ENCODE measurements around the gene TBCK. TPM values are rescaled to one million over a fixed set of nuclear protein-coding genes. Genes with fewer than 3 reads are reported as not detected.

Gene TBCK
- polyA plus RNA-seq, 1 of the 3 experiments (the other 2 are of a cell fraction), result 14.6 TPM

DNA sequence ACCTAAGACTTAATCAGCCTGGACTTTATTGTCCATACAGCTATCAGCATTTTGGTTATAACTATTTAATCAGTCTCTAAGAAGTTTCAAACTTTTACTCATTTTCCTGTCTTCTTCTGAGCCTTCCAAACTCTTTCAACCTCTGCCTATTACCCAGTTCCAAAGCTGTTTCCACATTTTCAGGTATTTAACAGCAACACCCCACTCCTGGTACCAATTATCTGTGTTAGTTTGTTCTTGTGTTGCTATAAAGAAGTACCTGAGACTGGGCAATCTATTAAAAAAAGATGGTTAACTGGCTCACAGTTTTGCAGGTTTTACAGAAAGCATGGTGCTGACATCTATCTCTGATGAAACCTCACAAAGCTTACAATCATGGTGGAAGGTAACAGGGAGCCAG is 225.2 kb downstream of the TBCK start (continued):
- TF ChIP-seq MAX (IDR thresholded peaks at IDR 0.05; ENCODE audit: low read depth), result no peak
- no peak for TF ChIP-seq TCF12 (IDR thresholded peaks at IDR 0.05)
- no peak for TF ChIP-seq PBX3 (IDR thresholded peaks at IDR 0.05)

DNA sequence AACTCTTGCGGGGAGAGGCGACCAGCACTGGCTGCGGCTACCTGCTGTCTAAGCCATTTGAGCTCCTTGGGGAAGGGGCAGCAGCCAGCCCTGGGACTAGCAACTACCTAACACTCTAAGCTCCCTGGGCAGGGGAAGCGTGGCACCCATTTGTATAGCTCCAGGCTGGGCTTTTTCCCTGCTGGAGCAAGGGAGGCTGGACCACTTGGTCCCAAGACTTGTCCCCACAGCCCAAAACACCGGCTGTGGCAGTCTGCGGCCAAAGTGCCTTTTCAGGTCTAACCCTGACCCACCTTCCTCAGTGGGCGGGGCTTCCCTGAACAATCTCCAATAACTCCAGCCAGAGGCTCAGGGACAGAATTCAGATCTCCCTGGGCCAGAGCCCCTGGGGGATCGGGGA is 232.9 kb downstream of the TBCK start:
- H3K9ac ChIP-seq, result no peak overlapping the region
- ChIA-PET POLR2A (no interaction called here), CTCF (no interaction called here)
- TF ChIP-seq, protein P1, sequence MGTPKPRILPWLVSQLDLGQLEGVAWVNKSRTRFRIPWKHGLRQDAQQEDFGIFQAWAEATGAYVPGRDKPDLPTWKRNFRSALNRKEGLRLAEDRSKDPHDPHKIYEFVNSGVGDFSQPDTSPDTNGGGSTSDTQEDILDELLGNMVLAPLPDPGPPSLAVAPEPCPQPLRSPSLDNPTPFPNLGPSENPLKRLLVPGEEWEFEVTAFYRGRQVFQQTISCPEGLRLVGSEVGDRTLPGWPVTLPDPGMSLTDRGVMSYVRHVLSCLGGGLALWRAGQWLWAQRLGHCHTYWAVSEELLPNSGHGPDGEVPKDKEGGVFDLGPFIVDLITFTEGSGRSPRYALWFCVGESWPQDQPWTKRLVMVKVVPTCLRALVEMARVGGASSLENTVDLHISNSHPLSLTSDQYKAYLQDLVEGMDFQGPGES (IDR thresholded peaks at IDR 0.05; ENCODE audit: low read depth, low read length), result no peak
- TF ChIP-seq MEF2A (IDR thresholded peaks at IDR 0.05; ENCODE audit: borderline replicate concordance, low read depth) (no peak), USF1 (IDR thresholded peaks at IDR 0.05; ENCODE audit: borderline replicate concordance, low read depth) (no peak), GATA2 (CRISPR knock-in tag; IDR thresholded peaks at IDR 0.05) (no peak), RCOR1 (IDR thresholded peaks at IDR 0.05; ENCODE audit: low read length) (no peak), GABPA (IDR thresholded peaks at IDR 0.05; ENCODE audit: low read depth) (no peak), SIN3A (IDR thresholded peaks at IDR 0.05; ENCODE audit: borderline replicate concordance, low read depth, low read length) (no peak), SMC3 (IDR thresholded peaks at IDR 0.05; ENCODE audit: low read depth, low read length) (no peak)
- 74% methylated on average over 6 of the region's 8 CpGs for WGBS (ENCODE audit: low lambda C conversion rate)
- no peaks in the 10 kb centered on the region for H4K20me1 ChIP-seq (ENCODE audit: insufficient read depth)
- H3K4me1 ChIP-seq (ENCODE audit: control insufficient read depth in 1 of 2, insufficient read depth in 2 of 2, low read depth in 1 of 2, low read length in 1 of 2), result no peaks in the 10 kb centered on the region
- no peaks in the 10 kb centered on the region for H3K79me2 ChIP-seq (ENCODE audit: insufficient read depth)
- H3K27ac ChIP-seq (ENCODE audit: low read depth in 2 of 2, low read length in 1 of 2), result no peak overlapping the region
- 0 out of 2 replicates have a peak, but pooled peaks cover 5% of the 10 kb centered on the region for H3K9me3 ChIP-seq
- no peaks in the 10 kb centered on the region for H3K9me2 ChIP-seq
- H2AFZ ChIP-seq (ENCODE audit: low read depth), result no peak overlapping the region
- DNase-seq, result no peak
- no peaks in the 10 kb centered on the region for H3F3A ChIP-seq (replicated peaks; ENCODE audit: insufficient read depth)
- H3K27me3 ChIP-seq (ENCODE audit: insufficient read depth), result no peaks in the 10 kb centered on the region
- peaks cover 0 to 8% of the 10 kb centered on the region in 2 experiments for H3K36me3 ChIP-seq (replicated peaks in 1 of 2; ENCODE audit: control insufficient read depth in 1 of 2, insufficient read depth in 2 of 2, low read length in 1 of 2)
- H3K4me3 ChIP-seq (ENCODE audit: low read depth in 2 of 2, low read length in 1 of 2), result no peak overlapping the region
- no peak overlapping the region for H3K4me2 ChIP-seq

- Histone ChIP-seq H3K9me3 (peaks cover 11% of the 10 kb centered on the region; the same call in 1 of the 2 replicates), H2AFZ (ENCODE audit: low read depth) (no peak overlapping the region), H3K9me2 (no peaks in the 10 kb centered on the region), H3K79me2 (ENCODE audit: insufficient read depth) (no peaks in the 10 kb centered on the region), H3K27ac (ENCODE audit: low read depth in 2 of 2, low read length in 1 of 2) (no peak overlapping the region), H3K27me3 (ENCODE audit: insufficient read depth) (no peaks in the 10 kb centered on the region), H3K9ac (no peak overlapping the region), H3K4me2 (no peak overlapping the region), H3F3A (replicated peaks; ENCODE audit: insufficient read depth) (no peaks in the 10 kb centered on the region), H3K36me3 (replicated peaks in 1 of 2; ENCODE audit: control insufficient read depth in 1 of 2, insufficient read depth in 2 of 2, low read length in 1 of 2) (peaks cover 0 to 15% of the 10 kb centered on the region in 2 experiments), H4K20me1 (ENCODE audit: insufficient read depth) (no peaks in the 10 kb centered on the region), H3K4me1 (ENCODE audit: control insufficient read depth in 1 of 2, insufficient read depth in 2 of 2, low read depth in 1 of 2, low read length in 1 of 2) (no peaks in the 10 kb centered on the region), H3K4me3 (ENCODE audit: low read depth in 2 of 2, low read length in 1 of 2) (no peak overlapping the region)
- TF ChIP-seq USF1 (IDR thresholded peaks at IDR 0.05; ENCODE audit: borderline replicate concordance, low read depth) (no peak), TCF12 (IDR thresholded peaks at IDR 0.05) (no peak), TAF1 (IDR thresholded peaks at IDR 0.05; ENCODE audit: borderline replicate concordance, low read depth, low read length) (no peak), SMC3 (IDR thresholded peaks at IDR 0.05; ENCODE audit: low read depth, low read length) (no peak), CHD2 (IDR thresholded peaks at IDR 0.05; ENCODE audit: low read length, partially characterized antibody) (no peak), EZH2phosphoT487 (IDR thresholded peaks at IDR 0.05; ENCODE audit: borderline replicate concordance, low read depth) (no peak), EP300 (IDR thresholded peaks at IDR 0.05; ENCODE audit: borderline replicate concordance in 1 of 2, low read depth in 1 of 2, low read length in 1 of 2) (no peak), NFIC (IDR thresholded peaks at IDR 0.05; ENCODE audit: borderline replicate concordance) (no peak), JUND (IDR thresholded peaks at IDR 0.05) (no peak), FOXM1 (IDR thresholded peaks at IDR 0.05; ENCODE audit: low read depth) (no peak), RFX5 (IDR thresholded peaks at IDR 0.05; ENCODE audit: low read length) (no peak), RCOR1 (IDR thresholded peaks at IDR 0.05; ENCODE audit: low read length) (no peak), MEF2A (IDR thresholded peaks at IDR 0.05; ENCODE audit: borderline replicate concordance, low read depth) (no peak)
- POLR2A ChIA-PET, result no interaction called here
- 92% methylated on average over 1 of the region's 1 CpG for WGBS (ENCODE audit: low lambda C conversion rate)
- CTCF ChIA-PET, result no interaction called here
- no peak for DNase-seq
Observed at GRCh38 chr4:106080376-106080775, 235.6 kb downstream of the TBCK start.

All from SK-N-SH (cell line).